Heart right ventricle (tissue), 16 donors: ENCODE results near the gene NPLOC4. TPM values are rescaled to one million over a fixed set of nuclear protein-coding genes. Genes with fewer than 3 reads are reported as not detected.
A peak's percentile ranks its signal among the peaks of the same experiment; 100 is the strongest.

ENCODE experiments used
- ATAC-seq, 8 donors: fragments of 200-7000 bp; cut with Tn5 transposase; one replicate each; pipeline ENCODE4 v1.9.1; 2020; ENCODE audit warnings: mild to moderate bottlenecking in 8 of 8, moderate library complexity in 8 of 8, moderate number of reproducible peaks in 1 of 8
- DNase-seq, 2 donors: peaks; one replicate each; pipeline ENCODE4 v3.0.0-alpha.2; 2020
- H3K27ac ChIP-seq, 10 donors: fragments of 200-600 bp; sonication (generic) in 2 of 10; one replicate each; pipeline versions ENCODE4 v1.5.0 to v1.8.0; 2020 to 2022; ENCODE audit warnings: mild to moderate bottlenecking in 3 of 10
- H3K27me3 ChIP-seq, 7 donors: fragments of 200-600 bp; one replicate each; pipeline ENCODE4 v1.8.0; 2021 to 2022; ENCODE audit warnings: mild to moderate bottlenecking in 2 of 7
- H3K36me3 ChIP-seq, 9 donors: fragments of 200-600 bp; sonication (generic) in 1 of 9; one replicate each; pipeline versions ENCODE4 v1.5.0 to v1.8.0; 2020 to 2022; ENCODE audit warnings: mild to moderate bottlenecking in 2 of 9
- H3K4me1 ChIP-seq, 9 donors: fragments of 200-600 bp; sonication (generic) in 1 of 9; one replicate each; pipeline versions ENCODE4 v1.5.0 to v1.8.0; 2020 to 2022; ENCODE audit warnings: mild to moderate bottlenecking in 4 of 9
- H3K4me3 ChIP-seq, 10 donors: fragments of 200-600 bp; sonication (generic) in 2 of 10; one replicate each; pipeline versions ENCODE4 v1.5.0 to v1.8.0; 2020 to 2022; ENCODE audit warnings: mild to moderate bottlenecking in 7 of 10, moderate library complexity in 2 of 10
- H3K9me3 ChIP-seq, 11 donors: fragments of 200-600 bp in 10 of 11; sonication (generic) in 2 of 11; one replicate each; pipeline versions ENCODE4 v1.5.0 to v1.8.0; 2013 to 2022; ENCODE audit warnings: mild to moderate bottlenecking in 2 of 11, control low read depth in 1 of 11, moderate library complexity in 1 of 11
- CTCF ChIP-seq, 9 donors: fragments of 200-600 bp; sonication (generic) in 2 of 9; IDR thresholded peaks; one replicate each; pipeline versions ENCODE4 v1.5.0 to v1.8.0; 2021 to 2022; ENCODE audit warnings: antibody characterized with exemption in 9 of 9, mild to moderate bottlenecking in 5 of 9, moderate library complexity in 1 of 9
- WGBS, 2 donors: extraction: QIAGEN DNeasy Blood & Tissue Kit; methylation state at CpG; one replicate each; pipeline ENCODE4 v1.1.7; 2013; ENCODE audit warnings: inconsistent platforms in 1 of 2; 5-methylcytosine and 5-hydroxymethylcytosine counted together
- intact Hi-C, 10 donors: fragments of 100-400 bp; cut with DNase I; formaldehyde crosslinking; loops; one replicate each; pipeline versions ENCODE4 v1.11.1 to v1.14.2; 2022
- polyA plus RNA-seq, 2 donors: library from polyadenylated mRNA; stranded (reverse); fragments of 200-250 nt; gene quantifications; one replicate each; pipeline ENCODE4 v1.2.3, GENCODE V29; 2013
- total RNA-seq, 10 donors: library from RNA; stranded (reverse); fragmentation: NEBNext Ultra II Directional in 3 of 10; extraction: Animal tissue kit (Norgen Biotek cat#: 25700) in 3 of 10; gene quantifications; one replicate each; pipeline versions ENCODE4 v1.2.1 to v1.2.4, GENCODE V29; 2021 to 2023
- donor health status: Arrhythmogenic right ventricular cardiomyopathy.
- donor health status: ischemic (EF 13 %, LVEDD 7.1; RV severe dilation, severe dysfunction).
- donor health status: healthy with polysubstance abuse.
- donor health status: DM: no; HTN: yes; CAD: no.
- donor health status: DM: no; HTN: no; CAD: no.
- donor health status: ischemic (EF 25% LVEDD 6.9; RV normal size, moderate dysfunction).
- donor health status: ischemic (EF 25% LVEDD 5.7; RV mildly dilated, moderate dysfunction).
- donor health status: healthy.
- donor health status: DM: yes; HTN: yes; CAD: no.
- donor health status: Ischemic cardiomyopathy.
- donor health status: ischemic (EF 35%, LVEDD 5.7; RV mildly dilated, moderate dysfunction).
- donor health status: nonischemic (EF 11% LVEDD 7.7; RV severe dilation, severe dysfunction).
- donor health status: DM: yes; HTN: yes; CAD: no.
- donor health status: PGD.
- donor health status: ischemic (EF 29% LVEDD 5.4; RV normal size, mild dysfunction).
- donor health status: nonischemic (EF 23%, LVEDD 6.1; RV moderate dilation, normal function).

NPLOC4 gene
- total and polyA plus RNA-seq, 12 donors, result 30.7 to 115 (median 95.2) TPM

- peaks cover 0 to 16% (median 5%) of the 10 kb centered on the region in 9 donors for H3K4me1 ChIP-seq
- H3K27ac ChIP-seq, result peak overlapping the region in 4 of 10 donors; percentile 10 to 55 (median 38)
- DNase-seq (peak in 1 of 2 donors; percentile 54), ATAC-seq (peak; percentile 15 to 76 (median 60))
- intact Hi-C loops, result no loop called here
- H3K27me3 ChIP-seq, result no peaks in the 10 kb centered on the region
- H3K36me3 ChIP-seq, result peaks cover 0 to 90% (median 46%) of the 10 kb centered on the region in 9 donors
- WGBS, 2 donors, result 72 to 78% methylated on average over 14 of the region's 14 CpGs
- TF ChIP-seq CTCF (IDR thresholded peaks at IDR 0.05), result no peak
- H3K9me3 ChIP-seq, result no peaks in the 10 kb centered on the region
- H3K4me3 ChIP-seq, result no peak overlapping the region
Observed at GRCh38 chr17:81543339-81543675, 93.6 kb downstream of the NPLOC4 start.

GRCh38 chr17:81542431-81543338 lies 94.2 kb downstream of the NPLOC4 start:
- 87 to 88% methylated on average over 15 of the region's 15 CpGs for WGBS, 2 donors
- H3K27ac ChIP-seq, result peak overlapping the region in 1 of 10 donors; percentile 52
- peaks cover 0 to 6% (median 3%) of the 10 kb centered on the region in 7 donors for H3K27me3 ChIP-seq
- no peaks in the 10 kb centered on the region for H3K9me3 ChIP-seq
- H3K4me3 ChIP-seq, result no peak overlapping the region
- peaks cover 0 to 87% (median 40%) of the 10 kb centered on the region in 9 donors for H3K36me3 ChIP-seq
- intact Hi-C loops, result no loop called here
- H3K4me1 ChIP-seq, result peaks cover 0 to 18% (median 5%) of the 10 kb centered on the region in 9 donors
- peak in 1 of 2 donors; percentile 7 for DNase-seq
- peak in 1 of 8 donors; percentile 10 for ATAC-seq
- no peak for TF ChIP-seq CTCF (IDR thresholded peaks at IDR 0.05)

GRCh38 chr17:81541123-81541522 lies 95.8 kb downstream of the NPLOC4 start:
- intact Hi-C loops, result no loop called here
- Histone ChIP-seq H3K4me1 (peaks cover 3 to 32% (median 17%) of the 10 kb centered on the region in 9 donors), H3K4me3 (no peak overlapping the region), H3K9me3 (no peaks in the 10 kb centered on the region), H3K36me3 (peaks cover 0 to 71% (median 25%) of the 10 kb centered on the region in 9 donors), H3K27me3 (peaks cover 12 to 22% (median 19%) of the 10 kb centered on the region in 7 donors), H3K27ac (no peak overlapping the region)
- 91 to 94% methylated on average over 17 of the region's 17 CpGs for WGBS, 2 donors
- ATAC-seq (no peak), DNase-seq (peak in 1 of 2 donors; percentile 5)
- no peak for TF ChIP-seq CTCF (IDR thresholded peaks at IDR 0.05)

GRCh38 chr17:81540676-81541027 lies 96.3 kb downstream of the NPLOC4 start:
- TF ChIP-seq CTCF (IDR thresholded peaks at IDR 0.05), result no peak
- no peak overlapping the region for H3K4me3 ChIP-seq
- H3K27ac ChIP-seq, result no peak overlapping the region
- peaks cover 0 to 66% (median 25%) of the 10 kb centered on the region in 9 donors for H3K36me3 ChIP-seq
- ATAC-seq, result no peak
- peak in 1 of 2 donors; percentile 9 for DNase-seq
- no peaks in the 10 kb centered on the region for H3K9me3 ChIP-seq
- H3K4me1 ChIP-seq, result peaks cover 3 to 32% (median 18%) of the 10 kb centered on the region in 9 donors
- peaks cover 16 to 26% (median 23%) of the 10 kb centered on the region in 7 donors for H3K27me3 ChIP-seq
- 94 to 96% methylated on average over 14 of the region's 14 CpGs for WGBS, 2 donors
- intact Hi-C loops, result no loop called here
